WTC11 (cell line): ENCODE measurements around the gene FXYD6. TPM values are rescaled to one million over a fixed set of nuclear protein-coding genes. Genes with fewer than 3 reads are reported as not detected.

Source experiments
- ATAC-seq: fragments of 200-7000 bp; cut with Tn5 transposase; 2 replicates; pipeline ENCODE4 v1.10.0; 2021; ENCODE audit warnings: mild to moderate bottlenecking, moderate library complexity
- CTCF ChIA-PET: fragments of 300-600 bp; sonication (Branson Sonifier 250); formaldehyde crosslinking; loops from one replicate; lab custom pipeline; 2021; ENCODE audit warnings: antibody characterized with exemption; lab: Charles Lee
- POLR2A ChIA-PET: fragments of 350-600 bp; sonication (Branson Sonifier 250); formaldehyde crosslinking; loops from one replicate; lab custom pipeline; 2021; ENCODE audit warnings: antibody characterized with exemption; lab: Charles Lee
- DNase-seq: peaks from one replicate; pipeline ENCODE4 v3.0.0; 2021; ENCODE audit warnings: low spot score
- H3K27ac Mint-ChIP-seq: 2 replicates; pipeline ENCODE4 v1.8.0; 2021; ENCODE audit warnings: mixed read lengths
- H3K27me3 Mint-ChIP-seq: 2 replicates; pipeline ENCODE4 v1.8.0; 2021; ENCODE audit warnings: low read depth, mild to moderate bottlenecking, moderate library complexity, mixed read lengths
- H3K36me3 Mint-ChIP-seq: 2 replicates; pipeline ENCODE4 v1.8.0; 2021; ENCODE audit warnings: mixed read lengths
- H3K4me1 Mint-ChIP-seq: 2 replicates; pipeline ENCODE4 v1.8.0; 2022; ENCODE audit warnings: mixed read lengths
- H3K4me3 Mint-ChIP-seq: 2 replicates; pipeline ENCODE4 v1.8.0; 2021; ENCODE audit warnings: mild to moderate bottlenecking, moderate library complexity, mixed read lengths
- H3K9me3 Mint-ChIP-seq: 2 replicates; pipeline ENCODE4 v1.8.0; 2021; ENCODE audit warnings: mixed read lengths
- CBFB ChIP-seq: sonication (generic); formaldehyde crosslinking; IDR thresholded peaks from 2 replicates; pipeline ENCODE4 v1.8.1; 2022; ENCODE audit warnings: mild to moderate bottlenecking, low read depth, missing genetic modification reagents
- CREB1 ChIP-seq: sonication (generic); formaldehyde crosslinking; IDR thresholded peaks from 2 replicates; pipeline ENCODE4 v1.8.0; 2023; ENCODE audit warnings: mild to moderate bottlenecking, missing genetic modification reagents
- FOXJ3 ChIP-seq: sonication (generic); formaldehyde crosslinking; IDR thresholded peaks from 2 replicates; pipeline ENCODE4 v1.9.0; 2021; ENCODE audit warnings: missing genetic modification reagents, mild to moderate bottlenecking, borderline replicate concordance
- MYBL2 ChIP-seq: sonication (generic); formaldehyde crosslinking; IDR thresholded peaks from 2 replicates; pipeline ENCODE4 v1.8.1; 2023; ENCODE audit warnings: mild to moderate bottlenecking, moderate library complexity, missing genetic modification reagents
- NR2C2 ChIP-seq: sonication (generic); formaldehyde crosslinking; IDR thresholded peaks from 2 replicates; pipeline ENCODE4 v1.8.0; 2022; ENCODE audit warnings: mild to moderate bottlenecking, missing genetic modification reagents
- SP1 ChIP-seq: sonication (generic); formaldehyde crosslinking; conservative IDR thresholded peaks from 2 replicates; pipeline ENCODE4 v1.8.1; 2022; ENCODE audit warnings: missing genetic modification reagents
- TP53 ChIP-seq: sonication (generic); formaldehyde crosslinking; IDR thresholded peaks from 2 replicates; pipeline ENCODE4 v1.8.1; 2023; ENCODE audit warnings: mild to moderate bottlenecking, missing genetic modification reagents
- ZBTB43 ChIP-seq: sonication (generic); formaldehyde crosslinking; IDR thresholded peaks from 2 replicates; pipeline ENCODE4 v1.8.1; 2023; ENCODE audit warnings: mild to moderate bottlenecking, missing genetic modification reagents
- ZNF263 ChIP-seq: sonication (generic); formaldehyde crosslinking; IDR thresholded peaks from 2 replicates; pipeline ENCODE4 v1.8.1; 2022; ENCODE audit warnings: low read depth, mild to moderate bottlenecking, moderate library complexity, missing genetic modification reagents
- ZNF396 ChIP-seq: fragments of 250-450 bp; sonication (Bioruptor Pico); IDR thresholded peaks from 2 replicates; pipeline ENCODE4 v1.8.0; 2021; ENCODE audit warnings: mild to moderate bottlenecking, moderate library complexity, borderline replicate concordance
- ZNF416 ChIP-seq: fragments of 250-450 bp; sonication (Bioruptor Pico); IDR thresholded peaks from 2 replicates; pipeline ENCODE4 v1.9.0; 2021; ENCODE audit warnings: mild to moderate bottlenecking, inconsistent platforms
- ZNF423 ChIP-seq: fragments of 250-450 bp; sonication (Bioruptor Pico); IDR thresholded peaks from 2 replicates; pipeline ENCODE4 v2.1.2; 2022; ENCODE audit warnings: mild to moderate bottlenecking, moderate library complexity
- total RNA-seq: library from RNA; stranded (reverse); gene quantifications from 3 replicates; pipeline ENCODE4 v1.2.3, GENCODE V29; 2021
- TF ChIP-seq, protein P1 (sequence below): sonication (generic); formaldehyde crosslinking; IDR thresholded peaks from 2 replicates; pipeline ENCODE4 v1.8.0; 2022; ENCODE audit warnings: mild to moderate bottlenecking, missing genetic modification reagents
- TF ChIP-seq, protein P2 (sequence below): fragments of 200-600 bp; IDR thresholded peaks from 2 replicates; pipeline ENCODE4 v1.8.0; 2022; ENCODE audit warnings: antibody characterized with exemption
- TF ChIP-seq, protein P3 (sequence below): sonication (generic); formaldehyde crosslinking; IDR thresholded peaks from 2 replicates; pipeline ENCODE4 v1.8.0; 2022; ENCODE audit warnings: mild to moderate bottlenecking, missing genetic modification reagents
- TF ChIP-seq, protein P4 (sequence below): sonication (generic); formaldehyde crosslinking; IDR thresholded peaks from 2 replicates; pipeline ENCODE4 v1.8.1; 2023; ENCODE audit warnings: mild to moderate bottlenecking, missing genetic modification reagents, moderate library complexity
- TF ChIP-seq, protein P5 (sequence below): sonication (generic); formaldehyde crosslinking; IDR thresholded peaks from 2 replicates; pipeline ENCODE4 v1.8.1; 2022; ENCODE audit warnings: mild to moderate bottlenecking, missing genetic modification reagents, moderate library complexity, borderline replicate concordance

Gene FXYD6
- total RNA-seq, 1 experiment from 2014 or later: 26.2 TPM

- DNase-seq (peak; percentile 89), ATAC-seq (peak; percentile 33)
- ChIA-PET CTCF (interaction anchor here (0.6 to 13.0 kb wide), 57 partner anchors 9 to 489 kb away, joined by 3 to 336 read pairs (median 4); partner anchors contain the start of genes CEP164, DSCAML1, FXYD6 and IL10RA), POLR2A (no interaction called here)
- no peak overlapping the region for H3K27ac Mint-ChIP-seq
- TF ChIP-seq, protein P1, sequence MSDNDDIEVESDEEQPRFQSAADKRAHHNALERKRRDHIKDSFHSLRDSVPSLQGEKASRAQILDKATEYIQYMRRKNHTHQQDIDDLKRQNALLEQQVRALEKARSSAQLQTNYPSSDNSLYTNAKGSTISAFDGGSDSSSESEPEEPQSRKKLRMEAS (CRISPR knock-in tag): peak; percentile 57; the same call in 1 of the 2 replicates
- TF ChIP-seq ZBTB43 (CRISPR knock-in tag) (no peak), MYBL2 (no peak), SP1 (CRISPR knock-in tag) (0 out of 2 replicates have a peak, but pooled peaks have one; percentile 29)
- TF ChIP-seq, protein P2, sequence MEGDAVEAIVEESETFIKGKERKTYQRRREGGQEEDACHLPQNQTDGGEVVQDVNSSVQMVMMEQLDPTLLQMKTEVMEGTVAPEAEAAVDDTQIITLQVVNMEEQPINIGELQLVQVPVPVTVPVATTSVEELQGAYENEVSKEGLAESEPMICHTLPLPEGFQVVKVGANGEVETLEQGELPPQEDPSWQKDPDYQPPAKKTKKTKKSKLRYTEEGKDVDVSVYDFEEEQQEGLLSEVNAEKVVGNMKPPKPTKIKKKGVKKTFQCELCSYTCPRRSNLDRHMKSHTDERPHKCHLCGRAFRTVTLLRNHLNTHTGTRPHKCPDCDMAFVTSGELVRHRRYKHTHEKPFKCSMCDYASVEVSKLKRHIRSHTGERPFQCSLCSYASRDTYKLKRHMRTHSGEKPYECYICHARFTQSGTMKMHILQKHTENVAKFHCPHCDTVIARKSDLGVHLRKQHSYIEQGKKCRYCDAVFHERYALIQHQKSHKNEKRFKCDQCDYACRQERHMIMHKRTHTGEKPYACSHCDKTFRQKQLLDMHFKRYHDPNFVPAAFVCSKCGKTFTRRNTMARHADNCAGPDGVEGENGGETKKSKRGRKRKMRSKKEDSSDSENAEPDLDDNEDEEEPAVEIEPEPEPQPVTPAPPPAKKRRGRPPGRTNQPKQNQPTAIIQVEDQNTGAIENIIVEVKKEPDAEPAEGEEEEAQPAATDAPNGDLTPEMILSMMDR: peak; percentile 99
- TF ChIP-seq, protein P3, sequence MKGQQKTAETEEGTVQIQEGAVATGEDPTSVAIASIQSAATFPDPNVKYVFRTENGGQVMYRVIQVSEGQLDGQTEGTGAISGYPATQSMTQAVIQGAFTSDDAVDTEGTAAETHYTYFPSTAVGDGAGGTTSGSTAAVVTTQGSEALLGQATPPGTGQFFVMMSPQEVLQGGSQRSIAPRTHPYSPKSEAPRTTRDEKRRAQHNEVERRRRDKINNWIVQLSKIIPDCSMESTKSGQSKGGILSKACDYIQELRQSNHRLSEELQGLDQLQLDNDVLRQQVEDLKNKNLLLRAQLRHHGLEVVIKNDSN (CRISPR knock-in tag): peak; percentile 77
- TF ChIP-seq, protein P4, sequence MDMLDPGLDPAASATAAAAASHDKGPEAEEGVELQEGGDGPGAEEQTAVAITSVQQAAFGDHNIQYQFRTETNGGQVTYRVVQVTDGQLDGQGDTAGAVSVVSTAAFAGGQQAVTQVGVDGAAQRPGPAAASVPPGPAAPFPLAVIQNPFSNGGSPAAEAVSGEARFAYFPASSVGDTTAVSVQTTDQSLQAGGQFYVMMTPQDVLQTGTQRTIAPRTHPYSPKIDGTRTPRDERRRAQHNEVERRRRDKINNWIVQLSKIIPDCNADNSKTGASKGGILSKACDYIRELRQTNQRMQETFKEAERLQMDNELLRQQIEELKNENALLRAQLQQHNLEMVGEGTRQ: peak; percentile 81
- H3K9me3 Mint-ChIP-seq: no peaks in the 10 kb centered on the region
- H3K4me1 Mint-ChIP-seq: peaks cover 56% of the 10 kb centered on the region
- peaks cover 5% of the 10 kb centered on the region; the same call in 1 of the 2 replicates for H3K27me3 Mint-ChIP-seq
- peak overlapping the region; percentile 48 for H3K4me3 Mint-ChIP-seq
- H3K36me3 Mint-ChIP-seq: no peaks in the 10 kb centered on the region
Observed at GRCh38 chr11:117817368-117818040, 59.0 kb downstream of the FXYD6 start.

GRCh38 chr11:117816846-117817367 lies 59.6 kb downstream of the FXYD6 start:
- H3K36me3 Mint-ChIP-seq: no peaks in the 10 kb centered on the region
- H3K4me1 Mint-ChIP-seq: peaks cover 52% of the 10 kb centered on the region
- DNase-seq (no peak), ATAC-seq (no peak)
- CTCF ChIA-PET: interaction anchor here (0.6 to 13.0 kb wide), 43 partner anchors 8 to 678 kb away, joined by 3 to 336 read pairs (median 4); partner anchors contain the start of genes CEP164, DSCAML1 and IL10RA
- TF ChIP-seq ZNF416 (CRISPR knock-in tag): no peak
- no peak for TF ChIP-seq TP53 (CRISPR knock-in tag)
- no peak for TF ChIP-seq ZNF263 (CRISPR knock-in tag)
- TF ChIP-seq FOXJ3 (CRISPR knock-in tag): no peak
- no peak for TF ChIP-seq NR2C2 (CRISPR knock-in tag)
- no peak for TF ChIP-seq SP1 (CRISPR knock-in tag)
- TF ChIP-seq CBFB: no peak
- no peak for TF ChIP-seq ZNF396 (CRISPR knock-in tag)
- H3K9me3 Mint-ChIP-seq: no peaks in the 10 kb centered on the region
- peaks cover 5% of the 10 kb centered on the region; the same call in 1 of the 2 replicates for H3K27me3 Mint-ChIP-seq
- H3K4me3 Mint-ChIP-seq: no peak overlapping the region
- no peak overlapping the region for H3K27ac Mint-ChIP-seq
- POLR2A ChIA-PET: no interaction called here

GRCh38 chr11:117816151-117816741 lies 60.2 kb downstream of the FXYD6 start:
- Mint-ChIP-seq H3K27me3 (peaks cover 5% of the 10 kb centered on the region; the same call in 1 of the 2 replicates), H3K27ac (no peak overlapping the region), H3K9me3 (no peaks in the 10 kb centered on the region), H3K4me1 (peaks cover 50% of the 10 kb centered on the region), H3K4me3 (no peak overlapping the region), H3K36me3 (no peaks in the 10 kb centered on the region)
- ATAC-seq (peak; percentile 13), DNase-seq (no peak)
- TF ChIP-seq CREB1 (CRISPR knock-in tag) (peak; percentile 28; the same call in 1 of the 2 replicates), ZNF423 (CRISPR knock-in tag) (peak; percentile 87), NR2C2 (CRISPR knock-in tag) (no peak)
- TF ChIP-seq, protein P5, sequence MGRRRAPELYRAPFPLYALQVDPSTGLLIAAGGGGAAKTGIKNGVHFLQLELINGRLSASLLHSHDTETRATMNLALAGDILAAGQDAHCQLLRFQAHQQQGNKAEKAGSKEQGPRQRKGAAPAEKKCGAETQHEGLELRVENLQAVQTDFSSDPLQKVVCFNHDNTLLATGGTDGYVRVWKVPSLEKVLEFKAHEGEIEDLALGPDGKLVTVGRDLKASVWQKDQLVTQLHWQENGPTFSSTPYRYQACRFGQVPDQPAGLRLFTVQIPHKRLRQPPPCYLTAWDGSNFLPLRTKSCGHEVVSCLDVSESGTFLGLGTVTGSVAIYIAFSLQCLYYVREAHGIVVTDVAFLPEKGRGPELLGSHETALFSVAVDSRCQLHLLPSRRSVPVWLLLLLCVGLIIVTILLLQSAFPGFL (CRISPR knock-in tag): no peak
- POLR2A ChIA-PET: no interaction called here
- CTCF ChIA-PET: interaction anchor here (0.6 to 13.0 kb wide), 15 partner anchors 8 to 678 kb away, joined by 3 to 336 read pairs (median 5); partner anchors contain the start of gene CEP164
